Astrocyte (in vitro differentiated cells and primary cell): ENCODE data around the gene NOS1AP. TPM values are rescaled to one million over a fixed set of nuclear protein-coding genes. Genes with fewer than 3 reads are reported as not detected.

Experiments
- DNase-seq: peaks from one replicate; pipeline ENCODE4 v3.0.0-alpha.2; 2010; ENCODE audit warnings: low read depth
- FAIRE-seq: peaks from 2 replicates; lab custom pipeline; 2011; peaks lifted over from hg19 to GRCh38; lab: Jason Lieb, UNC
- H2AFZ ChIP-seq: 2 replicates; pipeline ENCODE4 v1.6.0; 2012; ENCODE audit warnings: low read depth, low read length, inconsistent platforms
- H3K27ac ChIP-seq: 2 replicates; pipeline ENCODE4 v1.5.1; 2011; ENCODE audit warnings: low read depth, low read length, inconsistent platforms
- H3K27me3 ChIP-seq: 2 replicates; pipeline ENCODE4 v1.6.0; 2011; ENCODE audit warnings: low read length, inconsistent platforms; ENCODE audit not compliant: insufficient read depth
- H3K36me3 ChIP-seq: 2 replicates; pipeline ENCODE4 v1.5.1; 2011; ENCODE audit warnings: low read length, inconsistent platforms; ENCODE audit not compliant: insufficient read depth
- H3K4me1 ChIP-seq: 2 replicates; pipeline ENCODE4 v1.5.1; 2011; ENCODE audit warnings: low read length, inconsistent platforms; ENCODE audit not compliant: insufficient read depth
- H3K4me2 ChIP-seq: 2 replicates; pipeline ENCODE4 v1.6.0; 2012; ENCODE audit warnings: low read length, inconsistent platforms
- H3K4me3 ChIP-seq: 2 replicates; pipeline ENCODE4 v1.5.1; 2011; ENCODE audit warnings: low read depth, mild to moderate bottlenecking, low read length, inconsistent platforms; ENCODE audit not compliant: insufficient read depth
- H3K79me2 ChIP-seq: 2 replicates; pipeline ENCODE4 v1.6.0; 2012; ENCODE audit warnings: mild to moderate bottlenecking, low read length, inconsistent platforms; ENCODE audit not compliant: insufficient read depth
- H3K9ac ChIP-seq: 2 replicates; pipeline ENCODE4 v1.6.0; 2012; ENCODE audit warnings: mild to moderate bottlenecking, low read length, inconsistent platforms
- H3K9me3 ChIP-seq: 2 replicates; pipeline ENCODE4 v1.5.1; 2012; ENCODE audit warnings: low read depth, mild to moderate bottlenecking, low read length, inconsistent platforms; ENCODE audit not compliant: insufficient read depth
- H4K20me1 ChIP-seq: 2 replicates; pipeline ENCODE4 v1.6.0; 2012; ENCODE audit warnings: low read length, inconsistent platforms; ENCODE audit not compliant: insufficient read depth
- H3K27ac Mint-ChIP-seq: one replicate; pipeline ENCODE4 v1.8.0; 2021; ENCODE audit warnings: mild to moderate bottlenecking, mixed read lengths; ENCODE audit not compliant: unreplicated experiment
- H3K27me3 Mint-ChIP-seq: one replicate; pipeline ENCODE4 v1.8.0; 2021; ENCODE audit warnings: low read depth, mixed read lengths; ENCODE audit not compliant: unreplicated experiment
- H3K36me3 Mint-ChIP-seq: one replicate; pipeline ENCODE4 v1.8.0; 2021; ENCODE audit warnings: low read depth, mixed read lengths; ENCODE audit not compliant: unreplicated experiment
- H3K4me1 Mint-ChIP-seq: one replicate; pipeline ENCODE4 v1.8.0; 2021; ENCODE audit warnings: low read depth, mixed read lengths; ENCODE audit not compliant: unreplicated experiment
- H3K4me3 Mint-ChIP-seq: one replicate; pipeline ENCODE4 v1.8.0; 2021; ENCODE audit warnings: mild to moderate bottlenecking, moderate library complexity, mixed read lengths; ENCODE audit not compliant: unreplicated experiment
- H3K9me3 Mint-ChIP-seq: one replicate; pipeline ENCODE4 v1.8.0; 2021; ENCODE audit warnings: mild to moderate bottlenecking, mixed read lengths; ENCODE audit not compliant: unreplicated experiment
- CTCF ChIP-seq: IDR thresholded peaks from 2 replicates; pipeline ENCODE4 v1.5.1; 2011; ENCODE audit warnings: low read depth, mild to moderate bottlenecking, inconsistent platforms, low read length, moderate library complexity; ENCODE audit not compliant: insufficient read depth
- EZH2 ChIP-seq: IDR thresholded peaks from 2 replicates; pipeline ENCODE4 v1.6.1; 2012; ENCODE audit warnings: mild to moderate bottlenecking, low read length, inconsistent platforms; ENCODE audit not compliant: insufficient read depth
- total RNA-seq: library from RNA; stranded (reverse); gene quantifications from 2 replicates; pipeline ENCODE4 v1.2.1, GENCODE V29; 2021

Gene NOS1AP
- total RNA-seq, 1 donor from 2014 or later = 1.2 TPM

- Histone ChIP-seq H3K9me3 (no peaks in the 10 kb centered on the region), H4K20me1 (no peaks in the 10 kb centered on the region), H2AFZ (no peak overlapping the region), H3K4me1 (peaks cover 3% of the 10 kb centered on the region), H3K79me2 (no peaks in the 10 kb centered on the region), H3K9ac (no peak overlapping the region), H3K27ac (no peak overlapping the region), H3K36me3 (no peaks in the 10 kb centered on the region), H3K27me3 (peaks cover 2% of the 10 kb centered on the region), H3K4me3 (no peak overlapping the region), H3K4me2 (no peak overlapping the region)
- H3K4me1 Mint-ChIP-seq = peaks cover 12% of the 10 kb centered on the region
- DNase-seq (no peak), FAIRE-seq (no peak)
- no peak overlapping the region for H3K27ac Mint-ChIP-seq
- no peaks in the 10 kb centered on the region for H3K36me3 Mint-ChIP-seq
- peaks cover 1% of the 10 kb centered on the region for H3K9me3 Mint-ChIP-seq
- no peak for TF ChIP-seq EZH2
- no peak for TF ChIP-seq CTCF
- H3K4me3 Mint-ChIP-seq = no peak overlapping the region
- peaks cover 26% of the 10 kb centered on the region for H3K27me3 Mint-ChIP-seq
Observed at GRCh38 chr1:162400790-162401355, 331.4 kb downstream of the NOS1AP start.

- TF ChIP-seq EZH2 = no peak
- H2AFZ ChIP-seq = no peak overlapping the region
- FAIRE-seq (peak; percentile 75), DNase-seq (peak; percentile 83)
- H3K27me3 ChIP-seq = no peaks in the 10 kb centered on the region
- no peaks in the 10 kb centered on the region for H3K79me2 ChIP-seq
- H3K4me2 ChIP-seq = peak overlapping the region; percentile 76
- peaks cover 3% of the 10 kb centered on the region for H3K4me1 ChIP-seq
- H3K9me3 ChIP-seq = no peaks in the 10 kb centered on the region
- peak overlapping the region; percentile 27 for H3K4me3 ChIP-seq
- Mint-ChIP-seq H3K4me3 (no peak overlapping the region), H3K27me3 (peaks cover under 1% of the 10 kb centered on the region), H3K9me3 (no peaks in the 10 kb centered on the region), H3K27ac (no peak overlapping the region), H3K4me1 (peaks cover 23% of the 10 kb centered on the region), H3K36me3 (no peaks in the 10 kb centered on the region)
- peak overlapping the region; percentile 69 for H3K27ac ChIP-seq
- peak overlapping the region; percentile 38 for H3K9ac ChIP-seq
- no peaks in the 10 kb centered on the region for H3K36me3 ChIP-seq
- H4K20me1 ChIP-seq = no peaks in the 10 kb centered on the region
Observed at GRCh38 chr1:162404550-162405160, 335.2 kb downstream of the NOS1AP start.

- H3K4me1 ChIP-seq = peaks cover 3% of the 10 kb centered on the region
- H3K9me3 Mint-ChIP-seq = no peaks in the 10 kb centered on the region
- no peak overlapping the region for H3K4me2 ChIP-seq
- FAIRE-seq (peak; percentile 45), DNase-seq (no peak)
- H3K36me3 ChIP-seq = no peaks in the 10 kb centered on the region
- H3K4me3 Mint-ChIP-seq = no peak overlapping the region
- H3K36me3 Mint-ChIP-seq = no peaks in the 10 kb centered on the region
- H4K20me1 ChIP-seq = no peaks in the 10 kb centered on the region
- no peak overlapping the region for H3K27ac Mint-ChIP-seq
- peaks cover 21% of the 10 kb centered on the region for H3K4me1 Mint-ChIP-seq
- H3K4me3 ChIP-seq = no peak overlapping the region
- H3K79me2 ChIP-seq = no peaks in the 10 kb centered on the region
- TF ChIP-seq CTCF (no peak), EZH2 (no peak)
- no peak overlapping the region for H3K27ac ChIP-seq
- H3K27me3 ChIP-seq = no peaks in the 10 kb centered on the region
- no peaks in the 10 kb centered on the region for H3K9me3 ChIP-seq
- no peaks in the 10 kb centered on the region for H3K27me3 Mint-ChIP-seq
- no peak overlapping the region for H3K9ac ChIP-seq
- no peak overlapping the region for H2AFZ ChIP-seq
Observed at GRCh38 chr1:162405800-162406199, 336.3 kb downstream of the NOS1AP start.
